Natural killer cell (primary cell): Measurements from ENCODE around the gene UBN1. TPM values are rescaled to one million over a fixed set of nuclear protein-coding genes. Genes with fewer than 3 reads are reported as not detected.

Experiments used
- ATAC-seq, 3 donors: fragments of 150-1000 bp in 2 of 3; fragments of 200-7000 bp in 1 of 3; cut with Tn5 transposase; 1 replicate in 1 of 3; 2 replicates in 2 of 3; pipeline ENCODE4 v1.10.0; 2021; ENCODE audit warnings: mild to moderate bottlenecking in 2 of 3, moderate library complexity in 2 of 3
- DNase-seq, 2 donors: peaks; one replicate each; pipeline versions ENCODE4 v3.0.0 to v3.0.0-alpha.2; 2013 to 2021; ENCODE audit warnings: mixed read lengths in 1 of 2
- H3K27ac ChIP-seq: one replicate; pipeline ENCODE4 v1.5.1; 2013; ENCODE audit warnings: mild to moderate bottlenecking, low read length
- H3K27me3 ChIP-seq: one replicate; pipeline ENCODE4 v1.6.1; 2013; ENCODE audit warnings: low read length; ENCODE audit not compliant: control insufficient read depth, insufficient read depth
- H3K36me3 ChIP-seq: one replicate; pipeline ENCODE4 v1.6.1; 2013; ENCODE audit warnings: low read length; ENCODE audit not compliant: control insufficient read depth, insufficient read depth
- H3K4me1 ChIP-seq: one replicate; pipeline ENCODE4 v1.6.1; 2013; ENCODE audit warnings: low read length; ENCODE audit not compliant: control insufficient read depth, insufficient read depth
- H3K4me3 ChIP-seq: one replicate; pipeline ENCODE4 v1.5.1; 2013; ENCODE audit warnings: low read length
- H3K9me3 ChIP-seq: one replicate; pipeline ENCODE4 v1.6.1; 2013; ENCODE audit warnings: low read length; ENCODE audit not compliant: control insufficient read depth, insufficient read depth
- H3K27ac Mint-ChIP-seq, 2 donors: one replicate each; pipeline ENCODE4 v1.8.0; 2022; ENCODE audit warnings: mild to moderate bottlenecking in 2 of 2, mixed read lengths in 2 of 2, moderate library complexity in 1 of 2
- H3K27me3 Mint-ChIP-seq, 2 donors: one replicate each; pipeline ENCODE4 v1.8.0; 2022; ENCODE audit warnings: low read depth in 2 of 2, mixed read lengths in 2 of 2
- H3K36me3 Mint-ChIP-seq: one replicate; pipeline ENCODE4 v1.8.0; 2022; ENCODE audit warnings: mixed read lengths
- H3K4me1 Mint-ChIP-seq, 2 donors: one replicate each; pipeline ENCODE4 v1.8.0; 2022; ENCODE audit warnings: mixed read lengths in 2 of 2
- H3K4me3 Mint-ChIP-seq: one replicate; pipeline ENCODE4 v1.8.0; 2022; ENCODE audit warnings: mild to moderate bottlenecking, moderate library complexity, mixed read lengths
- H3K9me3 Mint-ChIP-seq, 2 donors: one replicate each; pipeline ENCODE4 v1.8.0; 2022; ENCODE audit warnings: mixed read lengths in 2 of 2
- WGBS: methylation state at CpG from one replicate; pipeline ENCODE4 v1.1.7; 2013; ENCODE audit warnings: missing lambda C conversion rate; ENCODE audit not compliant: insufficient coverage; 5-methylcytosine and 5-hydroxymethylcytosine counted together
- intact Hi-C: fragments of 100-400 bp; cut with micrococcal nuclease; formaldehyde crosslinking; loops from one replicate; pipeline ENCODE4 v1.14.2; 2022
- total RNA-seq, 4 donors: library from RNA; stranded (reverse); fragments of 120-200 nt in 1 of 4; gene quantifications; one replicate each; pipeline versions ENCODE4 v1.2.3 to v1.2.4, GENCODE V29; 2013 to 2022
- TF ChIP-seq, protein P1 (sequence below): fragments of 200-600 bp; IDR thresholded peaks from one replicate; pipeline ENCODE4 v1.8.0; 2022; ENCODE audit warnings: antibody characterized with exemption

The UBN1 gene
- total RNA-seq, 3 donors from 2014 or later (not counting 1 experiment from before 2014, with no cell fraction given), result 70.5 to 81.6 (median 79.9) TPM

DNA sequence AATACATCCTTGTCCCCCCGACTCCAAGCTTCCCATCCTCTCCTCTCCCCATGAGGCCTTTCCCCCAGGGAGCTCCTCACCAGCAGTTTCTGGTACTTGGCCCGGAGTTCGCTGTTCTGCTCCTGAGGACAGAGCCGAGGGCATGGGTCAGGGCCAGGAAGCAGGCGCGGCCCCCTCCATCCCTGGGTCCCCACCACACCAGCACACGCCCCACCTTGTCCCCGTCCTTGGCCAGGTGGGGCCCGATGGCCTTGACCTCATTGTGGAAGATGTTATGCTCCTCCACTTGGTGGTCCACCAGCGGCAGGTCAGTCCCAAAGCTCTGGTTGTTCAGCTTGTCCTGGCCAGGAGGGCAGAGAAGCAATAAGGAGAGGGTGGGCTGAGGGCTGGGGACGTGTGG lies 53.5 kb downstream of the UBN1 start:
- Histone ChIP-seq H3K4me1 (no peaks in the 10 kb centered on the region), H3K4me3 (no peak overlapping the region), H3K27ac (no peak overlapping the region), H3K27me3 (no peaks in the 10 kb centered on the region), H3K9me3 (no peaks in the 10 kb centered on the region), H3K36me3 (no peaks in the 10 kb centered on the region)
- WGBS, result 90% methylated on average over 11 of the region's 11 CpGs
- Mint-ChIP-seq H3K9me3 (no peaks in the 10 kb centered on the region), H3K27me3 (peaks cover 16 to 20% of the 10 kb centered on the region in 2 donors), H3K4me3 (no peak overlapping the region), H3K36me3 (no peaks in the 10 kb centered on the region), H3K27ac (no peak overlapping the region), H3K4me1 (no peaks in the 10 kb centered on the region)
- DNase-seq (no peak), ATAC-seq (no peak)
- TF ChIP-seq, protein P1, sequence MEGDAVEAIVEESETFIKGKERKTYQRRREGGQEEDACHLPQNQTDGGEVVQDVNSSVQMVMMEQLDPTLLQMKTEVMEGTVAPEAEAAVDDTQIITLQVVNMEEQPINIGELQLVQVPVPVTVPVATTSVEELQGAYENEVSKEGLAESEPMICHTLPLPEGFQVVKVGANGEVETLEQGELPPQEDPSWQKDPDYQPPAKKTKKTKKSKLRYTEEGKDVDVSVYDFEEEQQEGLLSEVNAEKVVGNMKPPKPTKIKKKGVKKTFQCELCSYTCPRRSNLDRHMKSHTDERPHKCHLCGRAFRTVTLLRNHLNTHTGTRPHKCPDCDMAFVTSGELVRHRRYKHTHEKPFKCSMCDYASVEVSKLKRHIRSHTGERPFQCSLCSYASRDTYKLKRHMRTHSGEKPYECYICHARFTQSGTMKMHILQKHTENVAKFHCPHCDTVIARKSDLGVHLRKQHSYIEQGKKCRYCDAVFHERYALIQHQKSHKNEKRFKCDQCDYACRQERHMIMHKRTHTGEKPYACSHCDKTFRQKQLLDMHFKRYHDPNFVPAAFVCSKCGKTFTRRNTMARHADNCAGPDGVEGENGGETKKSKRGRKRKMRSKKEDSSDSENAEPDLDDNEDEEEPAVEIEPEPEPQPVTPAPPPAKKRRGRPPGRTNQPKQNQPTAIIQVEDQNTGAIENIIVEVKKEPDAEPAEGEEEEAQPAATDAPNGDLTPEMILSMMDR, result no peak
- intact Hi-C loops, result no loop called here

DNA sequence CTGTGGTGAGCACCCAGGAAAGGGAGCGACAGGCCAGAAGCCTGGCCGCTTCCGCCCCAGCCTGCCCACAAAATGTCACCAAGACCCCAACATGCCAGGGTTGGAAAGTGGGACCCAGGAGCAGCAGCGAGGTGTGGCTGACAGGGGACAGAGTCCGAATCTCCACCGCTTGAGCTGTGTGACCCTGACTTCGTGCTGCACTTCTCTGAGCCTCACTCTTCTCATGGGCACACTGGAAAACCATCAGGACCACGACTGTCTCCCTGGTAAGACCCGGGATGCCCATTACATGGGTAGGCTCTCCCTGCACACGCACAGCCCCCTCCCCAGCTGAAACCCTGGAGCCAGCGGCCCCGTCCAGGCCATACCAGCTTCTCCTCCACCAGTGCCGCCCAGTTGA lies 54.8 kb downstream of the UBN1 start:
- no peaks in the 10 kb centered on the region for H3K36me3 ChIP-seq
- H3K9me3 Mint-ChIP-seq, result no peaks in the 10 kb centered on the region
- no peaks in the 10 kb centered on the region for H3K4me1 Mint-ChIP-seq
- no peaks in the 10 kb centered on the region for H3K27me3 ChIP-seq
- TF ChIP-seq, protein P1, result no peak
- no peak overlapping the region for H3K4me3 Mint-ChIP-seq
- intact Hi-C loops, result no loop called here
- H3K36me3 Mint-ChIP-seq, result no peaks in the 10 kb centered on the region
- no peaks in the 10 kb centered on the region for H3K4me1 ChIP-seq
- no peak overlapping the region for H3K27ac ChIP-seq
- H3K9me3 ChIP-seq, result no peaks in the 10 kb centered on the region
- H3K4me3 ChIP-seq, result no peak overlapping the region
- ATAC-seq (no peak), DNase-seq (no peak)
- H3K27me3 Mint-ChIP-seq, result peaks cover 16 to 20% of the 10 kb centered on the region in 2 donors
- no peak overlapping the region for H3K27ac Mint-ChIP-seq
- WGBS, result 86% methylated on average over 13 of the region's 13 CpGs

DNA sequence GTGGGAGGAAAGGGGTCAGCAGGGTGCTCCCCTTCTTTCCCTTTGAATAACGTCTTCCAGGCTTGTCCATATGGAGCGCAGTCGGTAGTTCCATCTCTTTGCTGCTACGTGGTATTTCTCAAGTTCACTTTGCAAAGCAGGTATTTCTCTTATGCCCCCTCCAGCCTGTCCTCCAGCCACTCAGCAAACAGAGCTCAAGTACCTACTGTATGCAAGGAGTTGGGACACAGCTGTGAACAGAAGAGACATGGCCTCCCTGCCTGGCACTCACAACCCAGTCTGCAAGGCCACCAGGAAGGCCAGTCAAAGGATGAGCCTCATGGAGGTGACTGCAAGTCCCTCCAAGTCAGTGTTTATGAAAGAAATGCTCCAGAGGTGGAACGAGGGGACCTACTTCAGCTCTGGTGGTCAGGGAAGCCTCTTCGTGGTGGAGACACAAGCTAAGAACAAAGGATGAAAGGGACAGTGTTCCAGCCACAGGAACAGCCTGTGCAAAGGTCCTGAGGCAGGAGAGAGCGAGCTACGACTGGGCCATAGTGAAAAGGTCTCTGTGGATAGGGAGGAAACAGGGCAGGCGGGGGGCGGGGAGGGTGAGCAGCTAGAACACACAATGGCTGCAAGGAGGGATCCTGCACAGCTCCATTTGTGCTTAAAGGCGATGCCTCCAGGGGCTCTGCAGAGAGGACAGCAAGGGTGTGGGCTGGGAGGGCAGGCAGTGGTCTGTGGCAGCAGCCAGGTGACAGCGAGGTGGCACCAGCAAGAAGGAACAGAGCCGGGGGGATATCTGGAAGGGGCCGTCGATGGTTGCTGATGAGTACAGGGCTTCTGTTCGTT lies 57.0 kb downstream of the UBN1 start:
- 83% methylated on average over 16 of the region's 16 CpGs for WGBS
- no peak for ATAC-seq
- DNase-seq, result no peak
- Mint-ChIP-seq H3K9me3 (no peaks in the 10 kb centered on the region), H3K27ac (no peak overlapping the region), H3K4me1 (no peaks in the 10 kb centered on the region), H3K4me3 (no peak overlapping the region), H3K36me3 (no peaks in the 10 kb centered on the region), H3K27me3 (peaks cover 16 to 20% of the 10 kb centered on the region in 2 donors)
- H3K36me3 ChIP-seq, result no peaks in the 10 kb centered on the region
- no peak overlapping the region for H3K4me3 ChIP-seq
- no peak overlapping the region for H3K27ac ChIP-seq
- intact Hi-C loops, result no loop called here
- H3K27me3 ChIP-seq, result no peaks in the 10 kb centered on the region
- no peaks in the 10 kb centered on the region for H3K4me1 ChIP-seq
- TF ChIP-seq, protein P1, result no peak
- H3K9me3 ChIP-seq, result no peaks in the 10 kb centered on the region
